ENCODE measurements around the gene LRRC3B. TPM values are rescaled to one million over a fixed set of nuclear protein-coding genes. Genes with fewer than 3 reads are reported as not detected.

Gene LRRC3B
- total and polyA plus RNA-seq, 2 donors (not counting 1 experiment from before 2014, with no cell fraction given) = not detected

DNA sequence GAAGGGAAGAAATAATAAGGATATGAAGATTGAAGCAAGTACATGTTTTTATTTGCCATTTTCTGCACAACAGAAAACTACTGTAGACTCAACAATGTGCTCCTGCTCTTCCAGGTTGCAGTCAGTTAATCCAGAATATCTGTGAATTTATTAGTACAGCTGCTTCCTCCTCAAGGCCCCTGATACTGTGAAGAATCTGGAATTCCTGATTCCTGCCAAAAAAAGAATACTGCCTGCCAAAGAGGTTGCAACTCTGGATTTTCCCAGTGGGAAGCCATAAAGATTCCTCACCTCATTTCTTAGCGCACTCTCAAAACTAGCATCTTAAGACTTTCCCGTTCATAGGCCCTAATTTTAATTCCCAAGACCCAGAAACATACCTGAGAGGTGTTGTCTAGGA, 33.6 kb upstream of the LRRC3B start:
- Histone ChIP-seq H2AFZ (ENCODE audit: insufficient read depth, low read depth, low read length, poor library complexity, severe bottlenecking) (no peak overlapping the region), H3K4me1 (ENCODE audit: control insufficient read depth in 2 of 2, insufficient read depth in 2 of 2, low read length in 2 of 2) (no peaks in the 10 kb centered on the region), H3K27ac (ENCODE audit: low read length in 2 of 2) (no peak overlapping the region), H3K4me3 (ENCODE audit: control extremely low read depth in 1 of 5, extremely low read depth in 1 of 5, insufficient read depth in 1 of 5, low read depth in 2 of 5, low read length in 4 of 5) (no peak overlapping the region), H3K9ac (ENCODE audit: low read length) (no peak overlapping the region), H3K9me3 (ENCODE audit: control extremely low read depth in 1 of 3, control insufficient read depth in 2 of 3, insufficient read depth in 1 of 3, low read length in 2 of 3) (no peaks in the 10 kb centered on the region), H3K4me2 (replicated peaks; ENCODE audit: low read depth, low read length, poor library complexity, severe bottlenecking) (no peak overlapping the region), H3K79me2 (ENCODE audit: control insufficient read depth, insufficient read depth, low read length) (no peaks in the 10 kb centered on the region), H3K27me3 (replicated peaks in 1 of 4; ENCODE audit: control extremely low read depth in 1 of 4, control insufficient read depth in 3 of 4, insufficient read depth in 4 of 4, low read length in 3 of 4) (no peaks in the 10 kb centered on the region), H4K20me1 (ENCODE audit: control insufficient read depth, insufficient read depth, low read length, poor library complexity, severe bottlenecking) (no peaks in the 10 kb centered on the region), H3K36me3 (replicated peaks in 1 of 2; ENCODE audit: control extremely low read depth in 1 of 2, control insufficient read depth in 1 of 2, extremely low read depth in 1 of 2, insufficient read depth in 2 of 2, low read length in 1 of 2) (no peaks in the 10 kb centered on the region)
- ATAC-seq (ENCODE audit: low read depth) = no peak
- no CpG with 5 or more reads among the region's 2 CpGs for WGBS (ENCODE audit: insufficient coverage)
- Mint-ChIP-seq H3K4me1 (no peaks in the 10 kb centered on the region), H3K27me3 (no peaks in the 10 kb centered on the region), H3K4me3 (no peak overlapping the region), H3K27ac (no peak overlapping the region), H3K9me3 (ENCODE audit: insufficient read depth) (no peaks in the 10 kb centered on the region)
- no peak for DNase-seq
- CTCF ChIA-PET = no interaction called here
- POLR2A ChIA-PET = no interaction called here
- intact Hi-C loops (cut with micrococcal nuclease) = no loop called here
- no peak for TF ChIP-seq EZH2 (IDR thresholded peaks at IDR 0.05; ENCODE audit: borderline replicate concordance, insufficient read depth, low read depth, low read length, poor library complexity, severe bottlenecking)
- TF ChIP-seq, protein P1, sequence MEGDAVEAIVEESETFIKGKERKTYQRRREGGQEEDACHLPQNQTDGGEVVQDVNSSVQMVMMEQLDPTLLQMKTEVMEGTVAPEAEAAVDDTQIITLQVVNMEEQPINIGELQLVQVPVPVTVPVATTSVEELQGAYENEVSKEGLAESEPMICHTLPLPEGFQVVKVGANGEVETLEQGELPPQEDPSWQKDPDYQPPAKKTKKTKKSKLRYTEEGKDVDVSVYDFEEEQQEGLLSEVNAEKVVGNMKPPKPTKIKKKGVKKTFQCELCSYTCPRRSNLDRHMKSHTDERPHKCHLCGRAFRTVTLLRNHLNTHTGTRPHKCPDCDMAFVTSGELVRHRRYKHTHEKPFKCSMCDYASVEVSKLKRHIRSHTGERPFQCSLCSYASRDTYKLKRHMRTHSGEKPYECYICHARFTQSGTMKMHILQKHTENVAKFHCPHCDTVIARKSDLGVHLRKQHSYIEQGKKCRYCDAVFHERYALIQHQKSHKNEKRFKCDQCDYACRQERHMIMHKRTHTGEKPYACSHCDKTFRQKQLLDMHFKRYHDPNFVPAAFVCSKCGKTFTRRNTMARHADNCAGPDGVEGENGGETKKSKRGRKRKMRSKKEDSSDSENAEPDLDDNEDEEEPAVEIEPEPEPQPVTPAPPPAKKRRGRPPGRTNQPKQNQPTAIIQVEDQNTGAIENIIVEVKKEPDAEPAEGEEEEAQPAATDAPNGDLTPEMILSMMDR (IDR thresholded peaks at IDR 0.05) = no peak

DNA sequence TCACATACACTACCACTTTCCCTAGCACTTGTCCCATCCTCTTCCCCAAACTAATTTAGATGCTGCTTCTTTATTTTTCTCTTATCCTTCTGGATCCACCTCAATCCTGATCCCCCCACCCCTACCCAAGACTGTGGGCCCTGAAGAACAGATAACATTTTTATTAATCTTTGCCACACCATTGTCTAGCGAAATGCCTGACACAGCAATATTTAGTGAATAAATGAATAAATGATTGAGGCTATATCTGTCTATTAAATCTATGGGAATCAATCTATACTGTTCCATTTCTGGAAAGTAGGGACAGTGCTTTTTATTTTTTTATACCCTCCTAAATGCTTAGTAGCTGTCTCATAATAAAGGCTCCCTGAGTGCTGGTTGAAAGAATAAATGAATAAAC, 32.9 kb upstream of the LRRC3B start:
- TF ChIP-seq, protein P1 (IDR thresholded peaks at IDR 0.05) = no peak
- TF ChIP-seq EZH2 (IDR thresholded peaks at IDR 0.05; ENCODE audit: borderline replicate concordance, insufficient read depth, low read depth, low read length, poor library complexity, severe bottlenecking) = no peak
- no peak overlapping the region for H2AFZ ChIP-seq (ENCODE audit: insufficient read depth, low read depth, low read length, poor library complexity, severe bottlenecking)
- no peaks in the 10 kb centered on the region for H3K36me3 ChIP-seq (replicated peaks in 1 of 2; ENCODE audit: control extremely low read depth in 1 of 2, control insufficient read depth in 1 of 2, extremely low read depth in 1 of 2, insufficient read depth in 2 of 2, low read length in 1 of 2)
- H3K4me1 Mint-ChIP-seq = no peaks in the 10 kb centered on the region
- no peaks in the 10 kb centered on the region for H4K20me1 ChIP-seq (ENCODE audit: control insufficient read depth, insufficient read depth, low read length, poor library complexity, severe bottlenecking)
- no peak overlapping the region for H3K27ac Mint-ChIP-seq
- POLR2A ChIA-PET = no interaction called here
- WGBS (ENCODE audit: insufficient coverage) = no CpG with 5 or more reads among the region's 1 CpG
- no peaks in the 10 kb centered on the region for H3K27me3 Mint-ChIP-seq
- no peaks in the 10 kb centered on the region for H3K9me3 ChIP-seq (ENCODE audit: control extremely low read depth in 1 of 3, control insufficient read depth in 2 of 3, insufficient read depth in 1 of 3, low read length in 2 of 3)
- H3K9ac ChIP-seq (ENCODE audit: low read length) = no peak overlapping the region
- H3K4me2 ChIP-seq (replicated peaks; ENCODE audit: low read depth, low read length, poor library complexity, severe bottlenecking) = no peak overlapping the region
- no peak overlapping the region for H3K27ac ChIP-seq (ENCODE audit: low read length in 2 of 2)
- H3K27me3 ChIP-seq (replicated peaks in 1 of 4; ENCODE audit: control extremely low read depth in 1 of 4, control insufficient read depth in 3 of 4, insufficient read depth in 4 of 4, low read length in 3 of 4) = no peaks in the 10 kb centered on the region
- no peak overlapping the region for H3K4me3 ChIP-seq (ENCODE audit: control extremely low read depth in 1 of 5, extremely low read depth in 1 of 5, insufficient read depth in 1 of 5, low read depth in 2 of 5, low read length in 4 of 5)
- no peaks in the 10 kb centered on the region for H3K79me2 ChIP-seq (ENCODE audit: control insufficient read depth, insufficient read depth, low read length)
- H3K9me3 Mint-ChIP-seq (ENCODE audit: insufficient read depth) = no peaks in the 10 kb centered on the region
- CTCF ChIA-PET = no interaction called here
- intact Hi-C loops (cut with micrococcal nuclease) = no loop called here
- H3K4me3 Mint-ChIP-seq = no peak overlapping the region
- no peaks in the 10 kb centered on the region for H3K4me1 ChIP-seq (ENCODE audit: control insufficient read depth in 2 of 2, insufficient read depth in 2 of 2, low read length in 2 of 2)
- no peak for ATAC-seq (ENCODE audit: low read depth)
- DNase-seq = no peak
